VCaP (cell line): ENCODE measurements around the gene SH2D3A.

ENCODE experiments used
- H3K27ac ChIP-seq: fragments of 450-650 bp; 2 replicates; pipeline ENCODE4 v1.5.1; 2017
- TF ChIP-seq, protein P1 (sequence below): fragments of 450-650 bp; conservative IDR thresholded peaks from 2 replicates; pipeline ENCODE4 v1.5.1; 2017; ENCODE audit warnings: mild to moderate bottlenecking, moderate library complexity

The SH2D3A gene

DNA sequence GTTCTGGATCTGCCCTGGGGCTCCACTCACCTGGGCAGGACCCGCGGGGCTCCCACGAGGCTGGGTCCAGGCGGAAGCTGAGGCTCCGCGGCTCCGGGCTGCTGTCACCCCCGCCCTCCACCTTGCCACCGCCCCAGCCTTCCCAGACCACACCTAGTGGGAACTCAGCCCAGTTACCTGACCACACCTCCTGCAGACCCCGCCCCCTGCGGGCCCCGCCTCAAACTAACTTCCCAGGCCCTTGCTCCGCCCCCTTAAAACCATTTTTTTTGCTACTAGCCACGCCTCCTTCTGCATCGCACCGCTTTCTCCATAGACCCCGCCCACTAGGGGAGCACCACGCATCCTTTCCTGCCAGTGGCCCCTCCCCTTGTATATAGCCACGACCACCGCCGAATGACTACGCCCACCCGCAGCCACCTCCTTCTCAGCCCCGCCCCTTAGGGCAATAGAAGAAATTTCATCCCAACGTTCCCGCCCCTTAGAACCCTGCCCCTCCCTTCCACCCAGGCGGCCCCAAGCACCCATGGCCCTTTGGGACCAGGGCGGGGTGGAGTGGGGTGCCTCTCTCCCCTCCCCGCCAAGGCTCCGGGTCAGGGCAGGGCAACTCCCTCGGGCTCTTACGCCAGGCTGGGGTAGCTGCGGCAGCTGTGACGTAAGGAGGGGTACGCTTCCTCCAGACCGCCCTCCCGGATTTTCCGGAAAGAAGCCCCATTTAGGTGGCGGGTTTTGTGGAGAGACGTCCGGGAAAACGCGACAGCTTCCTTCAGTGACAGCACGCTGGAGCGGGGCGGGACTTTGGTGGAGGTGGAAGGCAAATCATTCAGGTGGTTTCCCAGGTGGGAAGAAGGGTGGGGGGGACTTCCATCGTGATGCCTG is at the start of gene SH2D3A:
Gene SH2D3A, minus strand, starts transcription at position 79 of the 879 bp plus-strand sequence. CDS start 3,687 bp downstream, outside the sequence.
- TF ChIP-seq, protein P1, sequence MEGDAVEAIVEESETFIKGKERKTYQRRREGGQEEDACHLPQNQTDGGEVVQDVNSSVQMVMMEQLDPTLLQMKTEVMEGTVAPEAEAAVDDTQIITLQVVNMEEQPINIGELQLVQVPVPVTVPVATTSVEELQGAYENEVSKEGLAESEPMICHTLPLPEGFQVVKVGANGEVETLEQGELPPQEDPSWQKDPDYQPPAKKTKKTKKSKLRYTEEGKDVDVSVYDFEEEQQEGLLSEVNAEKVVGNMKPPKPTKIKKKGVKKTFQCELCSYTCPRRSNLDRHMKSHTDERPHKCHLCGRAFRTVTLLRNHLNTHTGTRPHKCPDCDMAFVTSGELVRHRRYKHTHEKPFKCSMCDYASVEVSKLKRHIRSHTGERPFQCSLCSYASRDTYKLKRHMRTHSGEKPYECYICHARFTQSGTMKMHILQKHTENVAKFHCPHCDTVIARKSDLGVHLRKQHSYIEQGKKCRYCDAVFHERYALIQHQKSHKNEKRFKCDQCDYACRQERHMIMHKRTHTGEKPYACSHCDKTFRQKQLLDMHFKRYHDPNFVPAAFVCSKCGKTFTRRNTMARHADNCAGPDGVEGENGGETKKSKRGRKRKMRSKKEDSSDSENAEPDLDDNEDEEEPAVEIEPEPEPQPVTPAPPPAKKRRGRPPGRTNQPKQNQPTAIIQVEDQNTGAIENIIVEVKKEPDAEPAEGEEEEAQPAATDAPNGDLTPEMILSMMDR, result 0 out of 2 replicates have a peak, but pooled peaks have one; percentile 6
- peak within 1 kb of the TSS; percentile 55 for H3K27ac ChIP-seq

DNA sequence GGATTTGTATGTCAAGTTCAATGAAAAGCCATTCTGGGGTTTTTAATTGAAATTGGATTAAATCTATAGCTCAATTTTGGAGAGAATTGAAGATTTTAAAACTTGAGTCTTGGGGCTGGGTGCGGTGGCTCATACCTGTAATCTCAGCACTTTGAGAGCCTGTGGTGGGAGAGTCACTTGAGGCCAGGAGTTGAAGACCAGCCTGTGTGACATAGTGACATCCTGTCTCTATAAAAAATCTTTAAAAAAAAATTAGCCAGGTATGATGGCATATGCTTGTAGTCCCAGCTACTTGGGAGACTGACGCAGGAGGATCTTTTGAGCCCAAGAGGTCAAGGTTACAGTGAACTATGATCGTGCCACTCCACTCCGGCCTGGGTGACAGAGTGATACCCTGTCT is 46.4 kb upstream of the SH2D3A start:
- TF ChIP-seq, protein P1, result no peak
- H3K27ac ChIP-seq, result no peak overlapping the region

DNA sequence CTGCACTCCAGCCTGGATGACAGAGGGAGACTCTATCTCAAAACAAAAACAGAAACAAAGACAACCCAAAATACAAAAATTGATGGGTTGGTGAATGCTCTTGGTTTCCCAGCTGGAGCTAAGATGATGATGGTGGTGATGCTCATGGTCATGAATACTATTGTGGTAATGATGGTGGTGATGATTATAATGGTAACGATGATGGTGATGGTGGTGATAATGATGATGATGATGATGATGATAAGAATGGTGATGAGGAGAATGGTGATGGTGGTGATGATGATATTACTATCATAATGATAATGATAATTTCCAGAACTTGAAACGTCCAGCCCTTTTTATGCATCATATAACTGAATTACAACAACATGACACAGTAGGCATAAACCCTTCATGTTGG is 45.4 kb upstream of the SH2D3A start:
- TF ChIP-seq, protein P1, result no peak
- H3K27ac ChIP-seq, result no peak overlapping the region

DNA sequence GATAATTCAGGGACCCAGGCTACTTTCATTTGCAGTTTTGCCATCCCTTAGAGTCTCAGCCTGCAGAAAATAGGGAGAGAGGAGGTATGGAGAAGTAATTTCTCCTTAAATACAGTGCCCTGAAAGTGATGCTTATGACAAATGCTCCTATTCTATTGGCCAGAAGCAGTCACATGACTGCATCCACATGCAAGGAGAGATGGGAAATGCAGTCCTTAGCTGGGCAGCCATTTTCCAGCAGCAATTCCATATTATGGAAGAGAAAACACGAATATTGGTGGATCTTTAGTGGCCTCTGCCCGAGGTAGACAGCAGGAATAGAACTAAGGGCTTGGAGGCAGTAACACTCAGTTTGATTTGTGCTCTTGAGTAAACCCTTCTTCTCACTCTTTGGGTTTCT is 44.7 kb upstream of the SH2D3A start:
- no peak overlapping the region for H3K27ac ChIP-seq
- TF ChIP-seq, protein P1, result no peak

DNA sequence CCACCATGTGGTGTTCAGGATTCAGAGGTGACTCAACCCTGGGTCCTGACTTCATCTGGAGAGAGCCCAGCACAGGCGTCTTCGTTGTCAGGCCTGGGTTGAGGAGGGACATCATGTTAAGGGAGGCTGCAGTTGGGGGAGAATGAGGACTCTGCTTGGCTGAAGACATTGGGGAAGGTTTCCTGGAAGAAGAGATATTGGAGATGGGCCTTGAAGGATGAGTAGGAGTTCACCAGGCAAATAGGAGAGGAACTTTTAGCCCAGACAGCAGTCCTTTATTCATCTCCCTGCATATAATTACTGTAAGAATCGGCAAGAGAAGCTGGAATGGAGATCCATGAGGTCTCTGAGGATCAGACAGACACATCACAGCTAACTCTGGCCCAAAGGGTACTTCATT is 44.1 kb upstream of the SH2D3A start:
- H3K27ac ChIP-seq, result no peak overlapping the region
- TF ChIP-seq, protein P1, result no peak

DNA sequence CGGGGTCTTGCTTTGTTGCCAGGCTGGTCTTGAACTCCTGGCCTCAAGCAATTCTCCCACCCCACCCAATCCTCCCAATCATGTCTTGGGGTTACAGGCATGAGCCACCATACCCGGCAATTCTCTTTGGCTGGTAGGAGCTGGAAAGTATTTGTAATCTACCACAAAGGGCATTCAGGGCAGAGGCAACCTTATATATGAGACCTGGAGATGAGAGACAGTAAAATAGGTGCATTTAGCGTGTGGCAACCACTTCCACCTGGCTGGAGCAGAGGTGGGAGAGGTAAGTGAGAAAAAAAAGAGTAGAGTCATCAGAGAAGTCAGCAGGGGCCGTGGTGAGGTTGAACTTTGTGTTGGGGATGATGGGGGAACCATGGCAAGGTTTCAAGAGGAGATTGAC is 42.0 kb upstream of the SH2D3A start:
- TF ChIP-seq, protein P1, result no peak
- no peak overlapping the region for H3K27ac ChIP-seq

DNA sequence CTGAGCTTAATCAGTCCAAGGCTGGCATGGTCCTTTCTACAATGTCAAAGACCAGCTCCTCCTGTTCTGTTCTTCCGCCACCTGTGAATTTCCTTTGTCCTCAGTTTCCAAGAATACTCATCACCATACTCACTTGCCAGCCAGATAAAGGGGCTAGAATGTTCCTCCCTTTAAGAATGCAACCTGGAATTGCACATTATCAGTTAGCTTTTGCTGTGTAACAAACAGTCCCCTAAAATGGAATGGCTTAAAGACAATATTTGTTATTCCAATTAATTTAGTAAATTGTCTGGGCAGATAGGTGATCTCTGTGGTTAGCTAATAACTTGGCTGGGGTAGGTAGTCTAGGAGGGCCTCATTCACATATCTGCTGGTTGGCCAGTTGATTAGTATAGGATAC is 41.3 kb upstream of the SH2D3A start:
- TF ChIP-seq, protein P1, result no peak
- H3K27ac ChIP-seq, result no peak overlapping the region
